NCI-H526 treated with DMSO at 0.1 percent for 48 hours (cell line): ENCODE results near the gene TTC14.

ENCODE experiments used
- DNase-seq: peaks from one replicate; lab custom pipeline; 2025; lab: John Stamatoyannopoulos, UW

TTC14 gene

GRCh38 chr3:180633722-180634121 is 31.8 kb downstream of the TTC14 start:
- DNase-seq = no peak

DNA sequence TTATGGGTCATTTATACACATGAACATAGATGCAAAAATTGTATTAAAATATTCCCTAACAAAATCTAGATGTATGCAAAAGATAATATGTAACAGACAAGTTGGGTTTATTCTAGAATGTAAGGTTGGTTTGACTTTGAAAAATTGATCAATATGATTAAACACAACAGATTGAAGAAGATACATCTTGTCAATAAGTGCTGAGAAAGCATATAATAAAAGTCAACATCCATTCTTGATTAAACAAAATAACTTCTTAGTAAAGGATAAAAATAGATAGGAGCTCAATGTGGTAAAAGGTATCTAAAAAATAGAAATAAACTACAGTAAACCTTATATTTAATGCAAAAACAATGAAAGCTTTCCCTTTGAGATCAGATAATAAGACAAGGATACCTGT is 39.0 kb downstream of the TTC14 start:
- DNase-seq = no peak

DNA sequence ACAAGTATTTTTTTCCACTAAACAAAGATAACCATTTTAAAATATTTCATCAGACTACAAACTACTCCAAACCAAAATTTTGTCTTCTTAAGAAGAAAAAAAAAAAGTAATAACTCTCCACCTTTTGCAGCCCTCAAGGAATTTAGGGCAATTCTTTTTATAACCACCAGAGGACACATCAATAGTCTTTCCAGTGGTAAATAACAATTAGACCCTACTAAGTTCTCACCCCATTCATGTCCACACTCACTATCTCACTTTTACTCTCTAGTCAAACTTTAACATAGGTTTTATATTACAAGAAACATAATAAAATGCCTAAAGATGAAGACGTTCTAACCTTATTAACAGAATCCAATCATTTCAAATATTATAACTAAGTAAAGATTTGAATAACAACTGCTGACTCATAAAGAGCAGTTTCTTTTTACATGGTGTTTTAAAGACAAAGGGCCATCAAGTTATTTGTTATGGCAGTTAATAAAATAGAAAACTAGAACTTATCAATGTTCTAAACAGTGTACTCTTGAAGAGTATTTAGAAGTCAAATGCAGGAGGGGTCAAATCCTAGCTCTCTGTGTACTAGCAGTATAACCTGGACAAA is 44.3 kb downstream of the TTC14 start:
- no peak for DNase-seq

DNA sequence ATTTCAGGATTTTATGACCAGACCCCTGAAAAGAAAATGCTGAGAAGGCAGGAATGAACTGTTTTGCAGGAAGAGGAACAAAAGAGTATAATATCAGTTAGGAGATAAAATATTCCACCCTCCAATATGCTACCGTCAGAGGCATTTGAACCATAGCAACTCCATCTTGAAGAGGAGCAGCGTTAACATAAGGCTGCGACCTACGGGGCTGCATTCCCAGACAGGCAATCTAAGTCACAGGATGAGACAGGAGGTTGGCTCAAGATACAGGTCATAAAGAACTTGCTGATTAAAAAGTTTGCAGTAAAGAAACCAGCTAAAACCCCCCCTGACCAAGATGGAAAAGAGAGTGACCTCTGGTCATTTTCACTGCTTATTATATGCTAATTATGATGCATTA is 54.4 kb downstream of the TTC14 start:
- DNase-seq = no peak

DNA sequence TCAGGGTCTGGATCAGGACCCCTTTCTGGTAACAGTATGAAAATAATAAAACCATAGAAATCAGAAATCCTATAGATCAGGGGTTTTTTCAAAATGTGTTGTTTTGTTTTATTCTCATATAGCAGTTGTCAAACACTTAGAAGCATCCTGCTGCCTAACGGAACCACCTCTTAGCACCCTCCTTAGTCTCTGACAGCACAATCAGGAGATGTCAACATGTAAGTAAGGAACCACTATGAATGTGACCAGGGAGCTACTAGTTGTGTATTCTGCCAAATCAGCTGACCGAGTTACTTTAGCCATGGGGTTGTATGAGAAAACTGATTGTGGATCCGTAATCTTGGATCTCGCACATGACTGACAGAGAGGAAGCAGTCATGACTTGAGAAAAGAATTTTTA is 55.1 kb downstream of the TTC14 start:
- no peak for DNase-seq
